GM12891 (cell line): Measurements from ENCODE around the gene GTPBP2.

Source experiments
- POLR2A ChIP-seq: IDR thresholded peaks from 2 replicates; pipeline ENCODE4 v1.6.1; 2011; ENCODE audit warnings: low read depth, low read length, control low read depth
- POLR2AphosphoS5 ChIP-seq: IDR thresholded peaks from 2 replicates; pipeline ENCODE4 v1.6.1; 2011; ENCODE audit warnings: low read depth, low read length, control low read depth
- POU2F2 ChIP-seq: IDR thresholded peaks from 2 replicates; pipeline ENCODE4 v1.6.1; 2011; ENCODE audit warnings: low read depth, mild to moderate bottlenecking, control low read depth, low read length, moderate library complexity
- TAF1 ChIP-seq: IDR thresholded peaks from 2 replicates; pipeline ENCODE4 v1.6.1; 2011; ENCODE audit warnings: low read depth, low read length, control low read depth

- TF ChIP-seq POLR2A (no peak), TAF1 (no peak), POLR2AphosphoS5 (no peak), POU2F2 (no peak)
Observed at GRCh38 chr6:43623880-43624785, 4.9 kb downstream of the GTPBP2 start.
